OCI-LY3 (cell line): ENCODE data around the gene MTMR10.

Experiments used
- CTCF ChIP-seq: fragments of 200-600, 300-600 bp; sonication (generic); IDR thresholded peaks from 2 replicates; pipeline ENCODE4 v1.5.1; 2014; ENCODE audit warnings: antibody characterized with exemption, low read length, low read depth
- EZH2phosphoT487 ChIP-seq: fragments of 200-600 bp; shearing (Covaris generic); IDR thresholded peaks from 2 replicates; pipeline ENCODE4 v1.6.1; 2018; ENCODE audit warnings: antibody characterized with exemption, mixed run types, low read depth

- TF ChIP-seq CTCF: no peak
- TF ChIP-seq EZH2phosphoT487: no peak
Measured at GRCh38 chr15:31039961-31040360, 48.5 kb upstream of the MTMR10 start.
